Stimulated activated CD8-positive, alpha-beta memory T cell treated with anti-CD3 and anti-CD28 coated beads, Interleukin-4, amount 100 ng/mL, for 24 hours (primary cell): ENCODE measurements around the gene CABLES2.

ENCODE experiments used
- DNase-seq: peaks from one replicate; pipeline ENCODE4 v3.0.0-alpha.2; 2020; ENCODE audit warnings: low read depth

Gene CABLES2

GRCh38 chr20:62350098-62350628, 56.9 kb downstream of the CABLES2 start:
- DNase-seq = no peak

- DNase-seq = no peak
Observed at GRCh38 chr20:62349556-62350097, 57.5 kb downstream of the CABLES2 start.

GRCh38 chr20:62348604-62349003, 58.5 kb downstream of the CABLES2 start:
- no peak for DNase-seq

- DNase-seq = no peak
Observed at GRCh38 chr20:62347445-62347844, 59.6 kb downstream of the CABLES2 start.

- DNase-seq = no peak
Observed at GRCh38 chr20:62347151-62347404, 60.0 kb downstream of the CABLES2 start.

GRCh38 chr20:62346398-62347150, 60.5 kb downstream of the CABLES2 start:
- no peak for DNase-seq

GRCh38 chr20:62345681-62346370, 61.3 kb downstream of the CABLES2 start:
- DNase-seq = no peak

GRCh38 chr20:62344782-62345181, 62.3 kb downstream of the CABLES2 start:
- DNase-seq = no peak

- DNase-seq = no peak
Observed at GRCh38 chr20:62344092-62344491, 63.0 kb downstream of the CABLES2 start.

GRCh38 chr20:62342910-62343309, 64.2 kb downstream of the CABLES2 start:
- DNase-seq = no peak

GRCh38 chr20:62339647-62340062, 67.4 kb downstream of the CABLES2 start:
- DNase-seq = no peak
